ENCODE data around the gene TXNRD3.

The TXNRD3 gene

GRCh38 chr3:126671521-126671920, 16.6 kb upstream of the TXNRD3 start:
- DNase-seq = no peak

GRCh38 chr3:126668450-126669401, 13.8 kb upstream of the TXNRD3 start:
- DNase-seq = no peak

GRCh38 chr3:126667631-126668449, 12.9 kb upstream of the TXNRD3 start:
- DNase-seq = no peak

GRCh38 chr3:126666658-126667528, 12.0 kb upstream of the TXNRD3 start:
- DNase-seq = no peak

GRCh38 chr3:126665959-126666657, 11.2 kb upstream of the TXNRD3 start:
- DNase-seq = no peak

GRCh38 chr3:126665221-126665936, 10.5 kb upstream of the TXNRD3 start:
- no peak for DNase-seq

GRCh38 chr3:126664591-126665214, 9.8 kb upstream of the TXNRD3 start:
- no peak for DNase-seq

GRCh38 chr3:126663750-126664149, 8.8 kb upstream of the TXNRD3 start:
- DNase-seq = no peak

- DNase-seq = no peak
Measured at GRCh38 chr3:126663257-126663656, 8.3 kb upstream of the TXNRD3 start.

- DNase-seq = no peak
Measured at GRCh38 chr3:126661532-126662364, 6.8 kb upstream of the TXNRD3 start.

GRCh38 chr3:126659915-126660886, 5.3 kb upstream of the TXNRD3 start:
- DNase-seq = no peak

GRCh38 chr3:126658584-126658983, 3.7 kb upstream of the TXNRD3 start:
- DNase-seq = no peak

- DNase-seq = no peak
Measured at GRCh38 chr3:126657901-126658300, 3.0 kb upstream of the TXNRD3 start.

- DNase-seq = no peak
Measured at GRCh38 chr3:126656371-126657134, 1.6 kb upstream of the TXNRD3 start.

- no peak for DNase-seq
Measured at GRCh38 chr3:126655887-126656286, 963 bp upstream of the TXNRD3 start.

GRCh38 chr3:126649556-126650092, 5.3 kb downstream of the TXNRD3 start:
- DNase-seq = no peak

- no peak for DNase-seq
Measured at GRCh38 chr3:126646674-126647073, 8.2 kb downstream of the TXNRD3 start.

- no peak for DNase-seq
Measured at GRCh38 chr3:126644615-126645014, 10.3 kb downstream of the TXNRD3 start.

Data from activated T-cell treated with anti-CD3 and anti-CD28 coated beads, Interleukin-2, amount 50 U/mL, for 48 hours (primary cell).